Upper lobe of left lung (tissue), 6 donors: Measurements from ENCODE around the gene MTHFD2. TPM values are rescaled to one million over a fixed set of nuclear protein-coding genes. Genes with fewer than 3 reads are reported as not detected.
A peak's percentile ranks its signal among the peaks of the same experiment; 100 is the strongest.

Experiments
- ATAC-seq, 2 donors: fragments of 200-7000 bp; cut with Tn5 transposase; one replicate each; pipeline ENCODE4 v1.9.1; 2022; ENCODE audit warnings: mild to moderate bottlenecking in 2 of 2, moderate library complexity in 2 of 2; ENCODE audit not compliant: low FRiP score in 2 of 2
- DNase-seq, 2 donors: peaks; one replicate each; pipeline ENCODE4 v3.0.0-alpha.2; 2019 to 2020
- H3K27ac ChIP-seq, 4 donors: fragments of 200-600 bp; sonication (generic); one replicate each; pipeline ENCODE4 v1.5.1; 2016 to 2019
- H3K27me3 ChIP-seq, 4 donors: fragments of 200-600 bp; sonication (generic); one replicate each; pipeline ENCODE4 v1.5.1; 2017 to 2019
- H3K36me3 ChIP-seq, 4 donors: fragments of 200-600 bp; sonication (generic); one replicate each; pipeline ENCODE4 v1.5.1; 2016 to 2019
- H3K4me1 ChIP-seq, 4 donors: fragments of 200-600 bp; sonication (generic); one replicate each; pipeline ENCODE4 v1.5.1; 2018 to 2019
- H3K4me3 ChIP-seq, 4 donors: fragments of 200-600 bp; sonication (generic); one replicate each; pipeline ENCODE4 v1.5.1; 2017 to 2019; ENCODE audit warnings: mild to moderate bottlenecking in 2 of 4, moderate library complexity in 1 of 4
- H3K9me3 ChIP-seq, 4 donors: fragments of 200-600 bp; sonication (generic); one replicate each; pipeline ENCODE4 v1.5.1; 2018 to 2019
- EP300 ChIP-seq, 4 donors: sonication (generic); formaldehyde crosslinking; IDR thresholded peaks; one replicate each; pipeline ENCODE4 v1.5.1; 2017; ENCODE audit warnings: antibody characterized with exemption in 4 of 4, control low read depth in 2 of 4
- POLR2A ChIP-seq, 4 donors: fragments of 450-650 bp; IDR thresholded peaks; one replicate each; pipeline ENCODE4 v1.5.1; 2016 to 2017; ENCODE audit warnings: antibody characterized with exemption in 4 of 4, mild to moderate bottlenecking in 2 of 4
- POLR2AphosphoS5 ChIP-seq, 2 donors: sonication (generic); formaldehyde crosslinking; IDR thresholded peaks; one replicate each; pipeline ENCODE4 v1.5.1; 2017; ENCODE audit warnings: antibody characterized with exemption in 2 of 2
- WGBS, 2 donors: methylation state at CpG; one replicate each; pipeline ENCODE4 v1.1.5; 2017 to 2018; 5-methylcytosine and 5-hydroxymethylcytosine counted together
- total RNA-seq, 6 donors: library from RNA; depleted of rRNA in 4 of 6; stranded (reverse); fragments of >200 nt in 4 of 6; gene quantifications; one replicate each; pipeline versions ENCODE4 v1.1.0 to v1.2.1, GENCODE V29; 2016 to 2021
- TF ChIP-seq, protein P1 (sequence below), 6 experiments: fragments of 450-650 bp in 4 of 6; fragments of 200-600 bp in 2 of 6; sonication (generic) in 2 of 6; IDR thresholded peaks; one replicate each; pipeline ENCODE4 v1.5.1; 2016 to 2019; ENCODE audit warnings: antibody characterized with exemption in 6 of 6
- donor health status: DM: no; HTN: no; CAD: no; lungs with moderate emphysema.
- donor health status: DM: no; HTN: yes; CAD: no; lungs with severe emphysema.

MTHFD2 gene
- total RNA-seq, 6 donors from 2014 or later = 8.4 to 68.1 (median 34.5) TPM

GRCh38 chr2:74221604-74222299 is 23.3 kb downstream of the MTHFD2 start:
- Histone ChIP-seq H3K27ac (no peak overlapping the region), H3K27me3 (no peaks in the 10 kb centered on the region), H3K4me1 (no peaks in the 10 kb centered on the region), H3K4me3 (no peak overlapping the region), H3K36me3 (peaks cover 0 to 8% (median 4%) of the 10 kb centered on the region in 4 donors), H3K9me3 (no peaks in the 10 kb centered on the region)
- TF ChIP-seq, protein P1, sequence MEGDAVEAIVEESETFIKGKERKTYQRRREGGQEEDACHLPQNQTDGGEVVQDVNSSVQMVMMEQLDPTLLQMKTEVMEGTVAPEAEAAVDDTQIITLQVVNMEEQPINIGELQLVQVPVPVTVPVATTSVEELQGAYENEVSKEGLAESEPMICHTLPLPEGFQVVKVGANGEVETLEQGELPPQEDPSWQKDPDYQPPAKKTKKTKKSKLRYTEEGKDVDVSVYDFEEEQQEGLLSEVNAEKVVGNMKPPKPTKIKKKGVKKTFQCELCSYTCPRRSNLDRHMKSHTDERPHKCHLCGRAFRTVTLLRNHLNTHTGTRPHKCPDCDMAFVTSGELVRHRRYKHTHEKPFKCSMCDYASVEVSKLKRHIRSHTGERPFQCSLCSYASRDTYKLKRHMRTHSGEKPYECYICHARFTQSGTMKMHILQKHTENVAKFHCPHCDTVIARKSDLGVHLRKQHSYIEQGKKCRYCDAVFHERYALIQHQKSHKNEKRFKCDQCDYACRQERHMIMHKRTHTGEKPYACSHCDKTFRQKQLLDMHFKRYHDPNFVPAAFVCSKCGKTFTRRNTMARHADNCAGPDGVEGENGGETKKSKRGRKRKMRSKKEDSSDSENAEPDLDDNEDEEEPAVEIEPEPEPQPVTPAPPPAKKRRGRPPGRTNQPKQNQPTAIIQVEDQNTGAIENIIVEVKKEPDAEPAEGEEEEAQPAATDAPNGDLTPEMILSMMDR (IDR thresholded peaks at IDR 0.05) = no peak
- no peak for TF ChIP-seq EP300 (IDR thresholded peaks at IDR 0.05)
- TF ChIP-seq POLR2AphosphoS5 (IDR thresholded peaks at IDR 0.05) = no peak
- no peak for TF ChIP-seq POLR2A (IDR thresholded peaks at IDR 0.05)
- WGBS, 2 donors = 95 to 98% methylated on average over 6 of the region's 6 CpGs
- DNase-seq (no peak), ATAC-seq (no peak)

- peaks cover 0 to 8% (median 4%) of the 10 kb centered on the region in 4 donors for H3K36me3 ChIP-seq
- DNase-seq = no peak
- H3K27ac ChIP-seq = no peak overlapping the region
- TF ChIP-seq POLR2AphosphoS5 (IDR thresholded peaks at IDR 0.05) (no peak), POLR2A (IDR thresholded peaks at IDR 0.05) (no peak), EP300 (IDR thresholded peaks at IDR 0.05) (no peak)
- TF ChIP-seq, protein P1 (IDR thresholded peaks at IDR 0.05) = no peak
- H3K4me1 ChIP-seq = no peaks in the 10 kb centered on the region
- no peak overlapping the region for H3K4me3 ChIP-seq
- ATAC-seq = no peak
- no peaks in the 10 kb centered on the region for H3K9me3 ChIP-seq
- no peaks in the 10 kb centered on the region for H3K27me3 ChIP-seq
- 95 to 96% methylated on average over 6 of the region's 6 CpGs for WGBS, 2 donors
Measured at GRCh38 chr2:74222300-74222650, 23.9 kb downstream of the MTHFD2 start.

- 91 to 97% methylated on average over 8 of the region's 8 CpGs for WGBS, 2 donors
- no peak overlapping the region for H3K4me3 ChIP-seq
- DNase-seq = no peak
- H3K36me3 ChIP-seq = peaks cover 0 to 7% (median 1%) of the 10 kb centered on the region in 4 donors
- no peaks in the 10 kb centered on the region for H3K27me3 ChIP-seq
- H3K9me3 ChIP-seq = no peaks in the 10 kb centered on the region
- no peaks in the 10 kb centered on the region for H3K4me1 ChIP-seq
- TF ChIP-seq POLR2AphosphoS5 (IDR thresholded peaks at IDR 0.05) = no peak
- ATAC-seq = no peak
- no peak overlapping the region for H3K27ac ChIP-seq
Measured at GRCh38 chr2:74223941-74224770, 25.7 kb downstream of the MTHFD2 start.

DNA sequence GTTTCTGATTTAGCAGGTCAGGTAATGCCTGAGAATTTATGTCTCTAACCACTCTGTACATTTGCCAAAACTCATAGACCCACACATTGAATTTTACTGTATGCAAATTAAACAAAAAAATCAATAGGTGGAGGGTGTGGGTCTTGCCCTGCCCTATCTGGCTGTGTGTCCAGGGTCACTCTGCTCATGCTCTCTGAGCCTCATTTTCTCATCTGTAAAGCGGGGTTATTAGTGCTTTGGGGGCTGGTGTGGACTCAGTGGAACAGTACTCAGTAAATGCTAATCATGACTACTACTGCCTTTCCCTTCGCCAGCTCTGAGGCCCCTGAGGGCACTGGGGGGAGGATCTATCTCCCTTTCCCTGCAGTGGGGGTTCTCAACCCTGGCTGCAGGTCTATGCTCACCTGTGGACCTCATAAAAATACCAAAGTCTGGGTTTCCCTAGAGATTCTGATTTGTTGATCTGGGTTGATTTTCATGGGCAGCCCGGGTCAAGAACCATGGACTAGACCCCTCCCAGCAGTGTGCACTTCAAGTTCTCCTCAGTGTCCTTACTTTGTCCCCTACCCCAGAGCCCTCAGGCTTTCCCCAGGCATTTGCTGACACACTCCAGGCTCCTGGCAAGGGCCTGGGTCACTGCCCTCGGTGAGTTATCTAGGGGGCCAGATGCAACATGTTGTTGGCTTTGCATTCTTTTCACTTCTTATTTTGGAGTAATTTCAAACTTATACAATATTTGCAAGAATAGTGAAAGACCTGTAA is 27.5 kb downstream of the MTHFD2 start:
- TF ChIP-seq POLR2A (IDR thresholded peaks at IDR 0.05) (no peak), POLR2AphosphoS5 (IDR thresholded peaks at IDR 0.05) (no peak), EP300 (IDR thresholded peaks at IDR 0.05) (no peak)
- TF ChIP-seq, protein P1 (IDR thresholded peaks at IDR 0.05) = no peak
- WGBS, 2 donors = 88 to 90% methylated on average over 4 of the region's 4 CpGs
- DNase-seq = no peak
- Histone ChIP-seq H3K27ac (no peak overlapping the region), H3K4me3 (no peak overlapping the region), H3K36me3 (peaks cover 0 to 7% (median 1%) of the 10 kb centered on the region in 4 donors), H3K9me3 (no peaks in the 10 kb centered on the region), H3K27me3 (no peaks in the 10 kb centered on the region), H3K4me1 (no peaks in the 10 kb centered on the region)
- no peak for ATAC-seq

DNA sequence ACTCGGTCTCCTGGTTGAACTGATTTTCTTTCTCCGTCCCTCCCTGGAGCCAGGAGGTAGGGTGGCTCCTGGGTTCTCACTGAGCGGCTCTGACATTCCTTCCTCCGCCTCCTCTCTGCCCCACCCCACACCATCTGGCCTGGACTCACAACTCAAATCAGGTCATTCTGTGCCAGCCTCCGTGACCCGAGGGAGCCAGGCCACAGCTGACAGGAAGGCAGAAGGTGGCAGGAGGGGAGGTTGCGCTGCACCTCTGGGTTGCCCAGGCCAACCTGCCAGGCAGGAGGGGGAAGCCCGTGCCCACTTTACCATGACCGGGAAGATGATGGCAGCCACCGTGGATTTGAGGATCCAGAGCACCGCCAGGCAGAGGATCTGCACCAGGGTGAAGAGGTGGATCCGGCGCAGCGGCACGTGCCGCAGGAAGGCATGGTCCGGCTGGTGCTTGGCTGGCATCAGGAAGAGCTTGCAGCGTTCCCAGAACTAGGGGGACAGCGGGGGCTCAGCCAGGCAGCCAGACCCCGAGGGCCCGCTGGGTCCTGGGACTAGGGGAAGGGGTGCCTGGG is 28.3 kb downstream of the MTHFD2 start:
- no peak for TF ChIP-seq POLR2A (IDR thresholded peaks at IDR 0.05)
- no peak for TF ChIP-seq EP300 (IDR thresholded peaks at IDR 0.05)
- no peak for TF ChIP-seq POLR2AphosphoS5 (IDR thresholded peaks at IDR 0.05)
- TF ChIP-seq, protein P1 (IDR thresholded peaks at IDR 0.05) = no peak
- no peak for ATAC-seq
- no peaks in the 10 kb centered on the region for H3K27me3 ChIP-seq
- 91 to 92% methylated on average over 18 to 21 of the region's 21 CpGs for WGBS, 2 donors
- H3K36me3 ChIP-seq = no peaks in the 10 kb centered on the region
- no peaks in the 10 kb centered on the region for H3K9me3 ChIP-seq
- DNase-seq = peak in 1 of 2 donors; percentile 66
- no peak overlapping the region for H3K4me3 ChIP-seq
- no peak overlapping the region for H3K27ac ChIP-seq
- H3K4me1 ChIP-seq = no peaks in the 10 kb centered on the region
